TTC549 (cell line): ENCODE measurements around the gene KIF1A.
"Not testable (repeated sequence)": the region's sequence is repeated elsewhere in the genome, so short reads cannot be mapped to it uniquely, and the experiment has no call there.

Source experiments
- FAIRE-seq: peaks from 2 replicates; lab custom pipeline; 2012; peaks lifted over from hg19 to GRCh38; lab: Jason Lieb, UNC

KIF1A gene

GRCh38 chr2:240787521-240788472, 32.2 kb downstream of the KIF1A start:
- FAIRE-seq = no peak

DNA sequence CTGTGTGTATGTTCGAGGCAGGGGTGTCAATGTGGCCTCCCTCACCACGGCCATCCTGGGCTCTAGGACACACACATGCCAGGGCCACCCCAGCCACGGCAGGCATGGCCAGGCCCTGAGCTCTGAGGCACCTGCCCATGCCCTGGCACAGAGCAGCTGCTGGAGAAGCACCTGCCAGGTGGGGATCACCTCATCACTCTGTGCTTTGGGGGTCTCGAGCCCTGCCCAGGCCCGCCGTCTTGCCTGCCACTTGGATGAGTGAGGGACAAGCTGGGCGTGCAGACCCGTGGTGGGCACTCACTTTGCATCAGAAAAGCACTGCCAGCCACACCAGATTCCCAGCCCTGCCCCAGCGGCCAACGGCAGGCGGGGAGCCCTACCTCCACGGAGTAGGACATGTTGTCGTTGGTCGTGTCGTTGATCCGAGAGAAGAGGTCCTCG, 33.1 kb downstream of the KIF1A start:
- no peak for FAIRE-seq

GRCh38 chr2:240786355-240786841, 33.6 kb downstream of the KIF1A start:
- FAIRE-seq = no peak

DNA sequence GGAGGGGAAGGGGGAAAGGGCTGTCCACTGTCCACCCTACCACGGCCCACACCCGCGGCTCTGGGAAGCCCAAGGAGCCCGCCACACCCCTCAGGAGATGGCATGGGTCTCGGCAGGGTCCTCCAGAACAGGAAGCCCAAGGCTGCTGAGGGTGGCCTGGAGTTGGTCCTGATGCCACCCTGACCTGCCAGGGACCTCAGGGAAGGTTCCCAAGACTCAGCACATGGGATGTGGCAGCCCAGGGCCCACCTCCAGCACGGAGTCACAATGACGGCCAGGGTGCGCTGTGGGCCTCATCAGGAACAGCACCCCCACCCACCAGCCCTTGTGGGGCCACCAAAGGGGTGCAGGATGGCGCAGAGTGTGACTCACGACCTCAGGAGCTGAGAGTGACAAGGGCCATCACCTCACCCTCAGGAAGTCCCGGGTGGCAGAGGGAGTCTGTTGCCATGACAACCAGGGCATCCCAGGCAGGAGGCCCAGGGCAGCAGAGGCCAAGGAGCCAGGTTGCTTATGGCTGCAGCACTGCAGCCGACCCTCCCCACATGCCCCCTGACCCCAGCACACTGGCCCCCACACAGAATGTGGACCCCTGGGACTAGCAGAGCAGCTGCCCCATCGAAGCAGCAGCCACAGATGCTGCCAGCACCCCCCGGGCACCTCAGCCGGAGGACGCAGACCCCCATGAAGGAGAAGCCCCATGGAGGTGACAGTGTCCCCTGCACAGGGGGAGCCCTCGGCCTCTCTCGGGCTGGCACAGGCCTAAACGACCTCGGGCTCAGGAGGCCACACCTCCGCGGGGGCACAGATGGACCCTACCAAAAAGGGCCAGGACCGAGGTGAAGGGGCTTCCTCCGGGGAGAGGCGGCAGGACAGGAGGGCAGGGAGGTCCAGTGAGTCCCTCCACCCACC, 34.3 kb downstream of the KIF1A start:
- no peak for FAIRE-seq

- no peak for FAIRE-seq
Measured at GRCh38 chr2:240784629-240785423, 35.2 kb downstream of the KIF1A start.

- FAIRE-seq = no peak
Measured at GRCh38 chr2:240783819-240784621, 36.0 kb downstream of the KIF1A start.

DNA sequence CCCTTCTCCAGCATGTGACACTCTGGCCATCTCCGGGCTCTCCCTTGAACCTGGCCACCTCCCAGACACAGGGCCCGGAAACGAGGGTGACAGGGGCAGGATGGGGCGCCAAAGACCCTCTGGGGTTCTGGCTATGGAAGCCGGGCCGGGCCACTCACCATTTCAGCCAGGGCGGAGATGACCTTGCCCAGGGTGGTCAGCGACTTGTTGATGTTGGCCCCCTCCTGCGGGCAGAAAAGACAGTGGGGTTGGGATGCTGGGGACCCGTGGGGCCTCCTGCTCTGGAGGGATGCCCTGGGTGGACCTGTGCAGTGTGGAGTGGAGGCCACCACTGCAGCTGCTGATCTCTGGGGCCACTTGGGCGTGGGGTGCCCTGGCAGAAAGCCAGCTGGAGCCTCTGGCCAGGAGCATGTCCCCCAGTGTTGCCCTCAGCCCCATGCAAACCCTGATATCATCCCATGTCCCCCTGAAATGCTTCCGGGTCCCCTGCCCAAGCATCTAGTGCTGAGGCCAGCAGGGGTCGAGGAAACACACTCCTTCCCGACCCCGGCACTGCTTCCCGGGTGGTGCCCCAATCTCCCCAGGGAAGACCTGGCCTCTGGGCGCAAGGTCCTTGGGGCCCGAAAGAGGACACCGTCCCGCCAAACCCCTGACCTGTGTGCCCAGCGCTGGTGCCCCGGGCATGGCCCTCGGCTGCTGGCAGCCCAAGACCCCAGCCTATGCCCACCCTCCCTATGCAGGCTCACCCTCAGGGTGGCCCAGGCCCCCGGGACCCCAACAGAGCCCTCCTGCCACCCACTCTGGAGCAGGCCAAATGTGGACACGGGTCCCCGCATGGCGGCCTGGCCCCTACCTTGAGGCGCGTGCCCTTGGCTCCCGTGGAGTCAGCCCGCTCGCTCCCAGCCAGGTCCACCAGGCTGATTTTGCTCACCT, 36.9 kb downstream of the KIF1A start:
- no peak for FAIRE-seq

GRCh38 chr2:240782221-240782885, 37.7 kb downstream of the KIF1A start:
- no peak for FAIRE-seq

- no peak for FAIRE-seq
Measured at GRCh38 chr2:240781471-240782220, 38.4 kb downstream of the KIF1A start.

GRCh38 chr2:240780023-240780700, 39.9 kb downstream of the KIF1A start:
- no peak for FAIRE-seq

DNA sequence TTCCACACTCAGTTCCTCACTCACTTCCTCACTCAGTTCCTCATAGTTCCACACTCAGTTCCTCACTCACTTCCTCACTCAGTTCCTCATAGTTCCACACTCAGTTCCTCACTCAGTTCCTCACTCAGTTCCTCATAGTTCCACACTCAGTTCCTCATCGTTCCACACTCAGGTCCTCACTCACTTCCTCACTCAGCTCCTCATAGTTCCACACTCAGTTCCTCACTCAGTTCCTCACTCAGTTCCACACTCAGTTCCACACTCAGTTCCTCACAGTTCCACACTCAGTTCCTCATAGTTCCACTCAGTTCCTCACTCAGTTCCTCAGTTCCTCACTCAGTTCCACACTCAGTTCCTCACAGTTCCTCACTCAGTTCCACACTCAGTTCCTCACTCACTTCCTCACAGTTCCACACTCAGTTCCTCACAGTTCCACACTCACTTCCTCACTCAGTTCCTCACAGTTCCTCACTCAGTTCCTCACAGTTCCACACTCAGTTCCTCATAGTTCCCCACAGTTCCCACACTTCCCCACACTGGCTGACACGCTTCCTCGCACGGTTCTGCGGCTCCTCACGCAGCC, 40.7 kb downstream of the KIF1A start:
- FAIRE-seq = not testable (repeated sequence)

DNA sequence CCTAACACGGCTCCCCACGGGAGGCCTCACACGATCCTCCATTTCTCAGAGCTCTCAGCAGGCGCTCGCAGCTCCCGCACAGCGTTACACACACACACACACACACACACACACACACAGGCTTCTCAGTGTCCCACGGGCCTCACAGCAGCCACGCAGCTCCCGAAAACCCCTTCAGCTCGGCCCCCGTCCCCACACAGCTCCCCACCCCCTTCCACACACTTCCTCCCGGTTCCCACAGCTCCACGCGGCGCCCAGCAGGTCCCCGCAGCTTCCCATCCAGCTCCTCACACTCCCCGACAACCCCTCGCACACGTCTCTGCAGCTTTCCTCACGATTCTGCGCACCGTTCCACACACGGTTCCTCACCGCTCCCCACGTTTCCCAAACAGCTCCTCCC, 41.6 kb downstream of the KIF1A start:
- no peak for FAIRE-seq

DNA sequence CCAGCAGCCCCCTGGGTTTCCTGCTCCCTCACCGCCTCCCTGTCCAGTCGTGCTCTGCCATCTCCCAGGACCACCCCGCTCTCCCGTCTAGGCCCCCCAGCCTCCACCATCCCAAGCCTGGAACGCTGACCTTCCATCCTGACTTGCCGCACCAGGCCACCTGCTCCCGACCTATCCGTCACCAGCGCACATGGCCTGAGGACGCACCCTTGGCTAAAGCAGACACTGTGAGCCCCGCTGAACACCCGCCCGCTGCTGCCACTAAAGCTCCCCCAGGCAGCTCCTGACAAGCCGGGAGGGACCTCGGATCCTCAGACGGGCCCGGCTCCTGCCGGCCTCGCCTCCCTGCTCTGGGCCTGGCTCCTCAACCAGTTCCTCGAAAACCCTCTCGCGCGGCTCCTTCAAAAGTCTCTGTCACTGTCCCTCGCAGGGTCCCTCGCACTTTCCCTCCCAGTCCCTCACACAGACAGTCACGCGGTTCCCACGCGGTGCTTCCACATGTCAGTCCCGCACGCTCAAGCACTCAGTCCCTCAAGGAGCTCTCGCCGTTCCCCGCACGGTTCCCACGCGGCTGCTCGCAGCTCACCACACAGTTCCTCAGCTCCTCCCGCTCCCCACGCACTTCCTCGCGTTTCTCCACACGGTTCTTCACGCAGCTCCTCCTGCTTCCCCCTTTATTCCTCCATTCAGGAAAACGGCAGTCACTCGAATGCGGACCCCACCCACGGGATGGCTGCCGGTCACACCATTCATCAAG, 42.4 kb downstream of the KIF1A start:
- FAIRE-seq = no peak

DNA sequence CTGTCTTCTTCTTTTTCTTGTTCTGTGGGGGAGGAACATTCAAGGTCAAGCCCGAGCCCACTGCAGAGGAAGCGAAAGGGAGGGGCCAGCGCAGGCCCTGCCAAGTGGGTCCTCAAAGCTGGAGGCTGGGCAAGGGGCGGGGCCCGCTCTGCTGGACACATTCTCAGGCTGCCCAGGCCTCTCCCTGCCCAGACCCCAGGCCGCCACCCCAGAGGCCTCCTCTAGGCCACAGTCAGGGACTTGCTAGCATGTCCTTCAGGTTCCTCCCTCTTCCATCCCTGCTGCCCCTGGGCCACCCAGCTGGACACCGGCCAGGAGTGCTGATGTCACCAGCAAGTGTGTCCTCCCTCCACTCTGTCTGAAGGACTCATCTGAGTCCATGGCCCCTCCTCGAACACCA, 44.1 kb downstream of the KIF1A start:
- no peak for FAIRE-seq

- FAIRE-seq = no peak
Measured at GRCh38 chr2:240774856-240775255, 45.2 kb downstream of the KIF1A start.

- no peak for FAIRE-seq
Measured at GRCh38 chr2:240769096-240769495, 50.9 kb downstream of the KIF1A start.

DNA sequence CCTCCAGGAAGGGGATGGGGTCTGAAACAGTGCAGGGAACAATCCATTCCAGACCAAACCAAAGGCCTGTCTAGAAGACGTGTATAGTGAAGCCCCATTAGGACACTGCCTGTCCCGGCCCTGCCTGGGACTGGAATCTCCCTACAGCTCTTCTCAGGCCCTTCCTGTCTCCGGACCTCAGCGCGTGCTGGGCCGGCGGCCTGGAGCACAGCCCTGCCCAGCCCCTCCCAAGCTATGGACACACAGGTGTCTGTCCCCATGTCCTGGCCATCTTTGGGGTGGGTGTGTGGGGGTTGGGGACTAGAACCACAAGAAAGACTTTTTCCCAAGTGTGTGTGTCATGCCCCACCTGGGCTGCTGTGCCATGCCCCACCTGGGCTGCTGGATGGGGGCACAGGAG, 51.8 kb downstream of the KIF1A start:
- no peak for FAIRE-seq
